Measurements from ENCODE around the gene GBX1.
A peak's percentile ranks its signal among the peaks of the same experiment; 100 is the strongest.

GBX1 gene

DNA sequence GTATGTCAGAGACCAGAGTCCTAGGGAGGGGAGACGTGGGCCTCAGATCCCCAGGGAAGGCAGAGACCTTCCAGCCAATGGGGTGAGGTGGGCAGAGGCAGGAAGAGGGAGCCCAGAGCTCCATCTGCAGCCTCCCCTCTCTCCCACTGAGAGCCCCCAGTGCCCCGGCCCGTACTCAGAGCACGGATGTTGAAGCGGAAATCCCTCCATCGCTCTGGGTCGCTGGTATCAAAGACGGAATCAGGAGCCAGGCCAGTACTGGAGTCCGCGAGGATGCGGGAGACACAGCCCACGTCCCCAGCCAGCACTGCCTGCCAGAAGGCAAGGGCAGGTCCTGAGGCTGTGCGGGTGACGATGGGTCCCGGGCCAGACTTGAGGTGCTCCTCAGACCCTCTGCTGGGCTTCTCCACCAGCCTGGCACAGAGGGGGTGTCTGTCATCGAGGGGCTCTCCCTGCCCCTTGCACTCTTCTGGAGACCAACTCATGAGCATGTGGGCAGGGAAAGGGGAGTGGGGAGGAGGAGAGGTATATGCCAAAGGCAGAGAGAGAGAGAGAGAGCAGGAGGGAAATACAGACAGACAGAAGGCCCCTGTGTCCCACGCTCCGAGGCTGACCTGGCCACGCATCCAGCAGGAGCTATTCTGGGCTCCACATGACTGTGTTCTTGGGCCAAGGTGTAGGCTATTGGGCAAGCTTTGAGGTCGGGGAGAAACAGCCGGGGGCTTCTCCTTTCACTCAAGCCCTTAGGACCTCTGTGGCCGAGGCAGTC, 19.3 kb upstream of the GBX1 start, which contains the start of gene ASB10:
ASB10 (minus strand) TSS at position 611 of the 769 bp plus-strand sequence; CDS start at position 491, 120 bp downstream.
- no peaks in the 10 kb centered on the region for H3K27me3 ChIP-seq
- no peak for TF ChIP-seq CTCF (IDR thresholded peaks at IDR 0.05; ENCODE audit: low read depth, low read length)
- no peaks in the 10 kb centered on the region for H3K9me3 ChIP-seq
- no peaks in the 10 kb centered on the region for H3K4me1 ChIP-seq
- H3K36me3 ChIP-seq: no peaks in the 10 kb centered on the region
- H3K4me3 ChIP-seq (ENCODE audit: low read depth, low read length): no peak within 1 kb of the TSS
- no peak for DNase-seq

GRCh38 chr7:151185762-151186639, 18.5 kb upstream of the GBX1 start:
- Histone ChIP-seq H3K9me3 (no peaks in the 10 kb centered on the region), H3K36me3 (no peaks in the 10 kb centered on the region), H3K4me1 (no peaks in the 10 kb centered on the region), H3K4me3 (ENCODE audit: low read depth, low read length) (no peak overlapping the region), H3K27me3 (no peaks in the 10 kb centered on the region)
- no peak for DNase-seq
- TF ChIP-seq CTCF (IDR thresholded peaks at IDR 0.05; ENCODE audit: low read depth, low read length): no peak

- no peak overlapping the region for H3K4me3 ChIP-seq (ENCODE audit: low read depth, low read length)
- TF ChIP-seq CTCF (IDR thresholded peaks at IDR 0.05; ENCODE audit: low read depth, low read length): no peak
- H3K27me3 ChIP-seq: no peaks in the 10 kb centered on the region
- no peaks in the 10 kb centered on the region for H3K4me1 ChIP-seq
- no peaks in the 10 kb centered on the region for H3K36me3 ChIP-seq
- no peaks in the 10 kb centered on the region for H3K9me3 ChIP-seq
- DNase-seq: peak; percentile 13
Observed at GRCh38 chr7:151181011-151181431, 13.5 kb upstream of the GBX1 start.

GRCh38 chr7:151179946-151180345, 12.5 kb upstream of the GBX1 start:
- TF ChIP-seq CTCF (IDR thresholded peaks at IDR 0.05; ENCODE audit: low read depth, low read length): no peak
- no peak overlapping the region for H3K4me3 ChIP-seq (ENCODE audit: low read depth, low read length)
- no peaks in the 10 kb centered on the region for H3K9me3 ChIP-seq
- H3K4me1 ChIP-seq: no peaks in the 10 kb centered on the region
- no peaks in the 10 kb centered on the region for H3K36me3 ChIP-seq
- no peaks in the 10 kb centered on the region; the same call in 1 of the 2 replicates for H3K27me3 ChIP-seq
- no peak for DNase-seq

DNA sequence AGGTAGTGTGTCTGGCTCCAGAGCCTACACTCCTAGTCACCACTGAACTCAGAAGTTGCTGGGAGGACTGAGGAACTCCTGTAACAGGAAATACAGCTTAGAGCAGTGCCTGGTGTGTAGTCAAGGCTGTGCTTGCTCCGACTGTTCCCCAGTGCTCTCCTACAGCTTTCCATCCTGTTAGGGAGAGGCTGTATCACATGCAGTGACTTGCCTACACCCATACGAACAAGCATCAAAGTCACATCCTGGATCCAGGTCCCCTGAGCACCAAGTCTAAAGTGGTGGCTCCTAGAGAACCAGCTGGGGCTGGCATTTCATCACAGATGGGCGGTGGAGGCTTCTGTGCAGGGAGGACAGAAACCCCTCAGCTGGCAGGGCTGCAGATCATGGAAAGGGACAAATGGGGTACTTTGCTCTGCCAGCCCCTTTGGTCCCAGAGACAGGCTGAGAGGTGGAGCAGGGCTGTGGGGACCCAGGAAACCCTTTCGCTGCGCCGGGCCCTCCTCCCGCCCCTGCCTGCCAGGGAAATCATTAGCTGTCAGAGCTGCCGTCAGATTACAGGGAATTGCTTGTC, 11.9 kb upstream of the GBX1 start:
- H3K9me3 ChIP-seq: no peaks in the 10 kb centered on the region
- peaks cover 3% of the 10 kb centered on the region; the same call in 1 of the 2 replicates for H3K27me3 ChIP-seq
- no peak for DNase-seq

More for the DNA sequence above, 11.9 kb upstream of the GBX1 start:
- no peak for TF ChIP-seq CTCF (IDR thresholded peaks at IDR 0.05; ENCODE audit: low read depth, low read length)
- H3K4me1 ChIP-seq: no peaks in the 10 kb centered on the region
- H3K36me3 ChIP-seq: no peaks in the 10 kb centered on the region
- no peak overlapping the region for H3K4me3 ChIP-seq (ENCODE audit: low read depth, low read length)

Data from BE2C (cell line).